ENCODE data around the gene HAND2. TPM values are rescaled to one million over a fixed set of nuclear protein-coding genes. Genes with fewer than 3 reads are reported as not detected.
A peak's percentile ranks its signal among the peaks of the same experiment; 100 is the strongest.

Gene HAND2
- total RNA-seq, 2 donors from 2014 or later = 86.3 to 108 TPM

DNA sequence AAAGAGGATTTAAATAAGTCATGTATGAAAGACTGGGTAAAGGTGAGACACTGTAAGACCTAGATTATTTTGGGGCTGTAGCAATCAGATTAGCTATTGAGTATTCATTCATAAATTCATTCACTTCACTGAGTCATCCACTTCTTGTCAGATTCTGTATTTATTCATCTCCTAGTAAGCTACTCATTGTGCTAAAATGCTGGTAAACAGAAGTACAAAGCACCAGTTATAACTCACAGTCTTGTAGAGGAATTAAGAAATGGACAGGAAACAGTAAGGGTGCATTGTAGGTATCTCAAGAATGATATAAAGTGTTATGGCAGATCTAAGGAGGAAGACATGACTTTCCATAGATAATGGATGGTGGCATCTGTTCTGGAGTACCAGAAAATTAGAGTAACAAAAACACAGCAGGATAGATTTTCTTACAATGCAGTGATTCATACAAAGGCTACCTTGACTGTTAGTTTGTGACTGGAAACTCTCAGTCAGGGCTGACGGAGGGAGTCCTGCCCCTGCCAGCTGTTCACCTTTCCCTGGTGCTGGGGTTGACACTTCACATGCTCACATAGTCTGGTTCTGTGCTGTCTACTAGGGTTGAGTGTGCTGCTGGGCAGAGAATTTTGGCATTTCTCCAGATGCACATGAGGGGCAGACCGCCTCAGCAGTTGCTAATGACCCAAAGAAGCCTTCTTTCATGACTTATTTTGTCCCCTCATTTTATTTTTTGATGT, 26.5 kb upstream of the HAND2 start:
- Histone ChIP-seq H3K9me3 (no peaks in the 10 kb centered on the region), H3K36me3 (no peaks in the 10 kb centered on the region), H3K27ac (peak overlapping the region in 1 of 2 donors; percentile 58), H3K4me1 (no peaks in the 10 kb centered on the region), H3K4me3 (no peak overlapping the region), H3K27me3 (no peaks in the 10 kb centered on the region)
- DNase-seq (ENCODE audit: low spot score) = no peak
- no peak for TF ChIP-seq CTCF (IDR thresholded peaks at IDR 0.05)

- DNase-seq (ENCODE audit: low spot score) = no peak
- H3K9me3 ChIP-seq = no peaks in the 10 kb centered on the region
- H3K4me3 ChIP-seq = peak overlapping the region in 1 of 2 donors; percentile 4
- H3K36me3 ChIP-seq = no peaks in the 10 kb centered on the region
- peaks cover 0 to 6% of the 10 kb centered on the region in 2 donors for H3K4me1 ChIP-seq
- H3K27ac ChIP-seq = peak overlapping the region; percentile 49 to 72
- TF ChIP-seq CTCF (IDR thresholded peaks at IDR 0.05) = no peak
- H3K27me3 ChIP-seq = no peaks in the 10 kb centered on the region
Observed at GRCh38 chr4:173547889-173548288, 17.9 kb upstream of the HAND2 start.

DNA sequence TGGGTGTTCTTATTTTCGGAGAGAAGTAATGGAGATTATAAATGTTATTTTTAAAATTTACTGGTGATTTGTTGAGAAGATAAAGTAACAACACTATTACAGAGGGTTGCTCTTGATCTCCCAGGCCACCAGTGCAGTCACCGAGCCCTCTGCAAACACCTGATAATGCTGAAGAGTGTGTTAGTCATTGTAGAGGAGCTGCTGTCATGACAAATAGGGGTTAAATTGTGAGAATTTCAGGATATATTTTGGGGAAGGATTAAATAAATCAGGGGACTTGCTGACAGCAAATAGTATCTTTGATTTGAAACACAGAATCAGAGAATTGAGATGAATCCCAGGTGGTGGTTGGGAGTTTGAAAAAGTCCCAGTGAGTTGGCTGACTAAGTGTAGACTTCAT, 16.7 kb upstream of the HAND2 start:
- no peak for DNase-seq (ENCODE audit: low spot score)
- Histone ChIP-seq H3K27ac (peak overlapping the region; percentile 49 to 72), H3K4me1 (peaks cover 0 to 6% of the 10 kb centered on the region in 2 donors), H3K9me3 (no peaks in the 10 kb centered on the region), H3K36me3 (no peaks in the 10 kb centered on the region), H3K4me3 (no peak overlapping the region), H3K27me3 (no peaks in the 10 kb centered on the region)
- TF ChIP-seq CTCF (IDR thresholded peaks at IDR 0.05) = no peak

- no peaks in the 10 kb centered on the region for H3K9me3 ChIP-seq
- no peak for TF ChIP-seq CTCF (IDR thresholded peaks at IDR 0.05)
- DNase-seq (ENCODE audit: low spot score) = no peak
- peaks cover 0 to 6% of the 10 kb centered on the region in 2 donors for H3K4me1 ChIP-seq
- H3K36me3 ChIP-seq = no peaks in the 10 kb centered on the region
- H3K4me3 ChIP-seq = no peak overlapping the region
- no peaks in the 10 kb centered on the region for H3K27me3 ChIP-seq
- H3K27ac ChIP-seq = peak overlapping the region in 1 of 2 donors; percentile 72
Observed at GRCh38 chr4:173545440-173545839, 15.4 kb upstream of the HAND2 start.

GRCh38 chr4:173543266-173543665, 13.2 kb upstream of the HAND2 start:
- no peak for DNase-seq (ENCODE audit: low spot score)
- peaks cover 0 to 11% of the 10 kb centered on the region in 2 donors for H3K4me1 ChIP-seq
- no peak overlapping the region for H3K4me3 ChIP-seq
- H3K27ac ChIP-seq = peak overlapping the region; percentile 44 to 97
- H3K9me3 ChIP-seq = no peaks in the 10 kb centered on the region
- no peaks in the 10 kb centered on the region for H3K36me3 ChIP-seq
- H3K27me3 ChIP-seq = no peaks in the 10 kb centered on the region
- no peak for TF ChIP-seq CTCF (IDR thresholded peaks at IDR 0.05)

DNA sequence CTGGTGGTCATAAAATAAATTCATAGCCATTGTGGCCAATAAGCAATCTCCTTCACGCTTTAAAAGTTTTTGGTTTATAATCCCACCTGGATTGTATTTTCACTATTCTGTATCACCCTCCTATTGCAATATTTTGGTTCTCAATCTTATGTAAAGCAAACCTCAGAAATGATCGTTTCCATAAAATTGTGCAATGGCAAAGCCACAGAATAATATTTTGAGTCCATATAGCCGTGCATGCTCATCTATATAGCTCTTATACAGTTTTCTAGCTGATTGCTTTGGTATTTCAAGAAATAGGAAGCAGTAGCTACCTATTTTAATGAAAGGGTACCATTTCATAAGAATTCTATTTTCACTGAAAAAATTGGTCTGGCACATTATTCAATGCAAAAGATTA, 10.0 kb upstream of the HAND2 start:
- DNase-seq (ENCODE audit: low spot score) = no peak
- TF ChIP-seq CTCF (IDR thresholded peaks at IDR 0.05) = no peak
- Histone ChIP-seq H3K9me3 (no peaks in the 10 kb centered on the region), H3K4me3 (no peak overlapping the region), H3K36me3 (no peaks in the 10 kb centered on the region), H3K4me1 (peaks cover 0 to 13% of the 10 kb centered on the region in 2 donors), H3K27me3 (no peaks in the 10 kb centered on the region), H3K27ac (peak overlapping the region; percentile 90 to 97)
